HepG2 (cell line): ENCODE data around the gene PLEKHG5. TPM values are rescaled to one million over a fixed set of nuclear protein-coding genes. Genes with fewer than 3 reads are reported as not detected.

Source experiments
- ATAC-seq: fragments of 200-7000 bp; cut with Tn5 transposase; 3 replicates; pipeline ENCODE4 v1.9.1; 2020; ENCODE audit warnings: mild to moderate bottlenecking, moderate library complexity
- BruUV-seq: library from RNA; stranded (reverse); fragments of 400-500 nt; replicated peaks from 2 replicates; lab custom pipeline; 2021; lab: Mats Ljungman, UMichigan
- CTCF ChIA-PET: fragments of 300-600 bp; formaldehyde crosslinking; extraction: SDS; loops from one replicate; lab custom pipeline; 2021; ENCODE audit warnings: low total read pairs, inconsistent platforms, low intra/inter-chr PET ratio; lab: Yijun Ruan, JAX
- POLR2A ChIA-PET: fragments of 350-600 bp; sonication (Branson Sonifier 250); formaldehyde crosslinking; loops from one replicate; lab custom pipeline; 2020; ENCODE audit warnings: antibody characterized with exemption, inconsistent platforms; lab: Yijun Ruan, JAX
- DNase-seq: peaks from one replicate; pipeline ENCODE4 v3.0.0-alpha.2; 2015; ENCODE audit warnings: low spot score
- FAIRE-seq: peaks from 3 replicates; lab custom pipeline; 2011; peaks lifted over from hg19 to GRCh38; lab: Jason Lieb, UNC
- H2AFZ ChIP-seq: one replicate; pipeline ENCODE4 v1.6.1; 2011; ENCODE audit warnings: low read length, inconsistent platforms
- H3K27ac ChIP-seq: fragments of 300-600 bp; 3 replicates; pipeline ENCODE4 v1.8.0; 2011; ENCODE audit warnings: mixed run types, mild to moderate bottlenecking, mixed read lengths, low read length, inconsistent platforms; ENCODE audit not compliant: insufficient read depth; ENCODE audit errors: extremely low read length
- H3K27me3 ChIP-seq, 2 experiments: fragments of 200-600 bp in 1 of 2; 2 replicates in 1 of 2; 3 replicates in 1 of 2; pipeline versions ENCODE4 v1.6.0 to v1.8.0; 2011; ENCODE audit warnings: low read length in 2 of 2, mild to moderate bottlenecking in 2 of 2, moderate library complexity in 2 of 2, inconsistent platforms in 1 of 2; ENCODE audit not compliant: insufficient read depth in 2 of 2, control insufficient read depth in 1 of 2
- H3K36me3 ChIP-seq, 2 experiments: fragments of 200-600 bp in 1 of 2; replicated peaks in 1 of 2; 2 replicates in 1 of 2; 3 replicates in 1 of 2; pipeline versions ENCODE4 v1.5.1 to v1.8.0; 2011; ENCODE audit warnings: low read length in 2 of 2, inconsistent platforms in 1 of 2; ENCODE audit not compliant: insufficient read depth in 2 of 2, control insufficient read depth in 1 of 2
- H3K4me1 ChIP-seq: 2 replicates; pipeline ENCODE4 v1.5.1; 2012; ENCODE audit warnings: low read length, inconsistent platforms; ENCODE audit not compliant: insufficient read depth
- H3K4me2 ChIP-seq: 2 replicates; pipeline ENCODE4 v1.6.0; 2011; ENCODE audit warnings: low read depth, low read length, inconsistent platforms
- H3K4me3 ChIP-seq, 3 experiments: fragments of 200-600 bp in 1 of 3; sonication (generic), shearing (Covaris generic) in 1 of 3; replicated peaks in 1 of 3; 2 replicates each; pipeline ENCODE4 v1.5.1; 2011 to 2016; ENCODE audit warnings: low read length in 3 of 3, inconsistent platforms in 2 of 3, low read depth in 2 of 3, mild to moderate bottlenecking in 2 of 3, control low read depth in 1 of 3, mixed read lengths in 1 of 3; ENCODE audit not compliant: insufficient read depth in 1 of 3
- H3K79me2 ChIP-seq: one replicate; pipeline ENCODE4 v1.6.1; 2011; ENCODE audit warnings: low read length, inconsistent platforms; ENCODE audit not compliant: insufficient read depth
- H3K9ac ChIP-seq: 2 replicates; pipeline ENCODE4 v1.6.0; 2011; ENCODE audit warnings: mild to moderate bottlenecking, low read depth, low read length, inconsistent platforms; ENCODE audit not compliant: insufficient read depth
- H3K9me3 ChIP-seq: 2 replicates; pipeline ENCODE4 v1.5.1; 2012; ENCODE audit warnings: mild to moderate bottlenecking, low read length
- H4K20me1 ChIP-seq: 2 replicates; pipeline ENCODE4 v1.6.0; 2011; ENCODE audit warnings: inconsistent platforms, mild to moderate bottlenecking, low read length, moderate library complexity; ENCODE audit not compliant: insufficient read depth
- GLMP ChIP-seq: sonication (generic); formaldehyde crosslinking; IDR thresholded peaks from 2 replicates; pipeline ENCODE4 v1.9.0; 2021; ENCODE audit warnings: missing genetic modification reagents, mild to moderate bottlenecking, borderline replicate concordance
- JUNB ChIP-seq: sonication (generic); formaldehyde crosslinking; IDR thresholded peaks from 2 replicates; pipeline ENCODE4 v1.8.0; 2022; ENCODE audit warnings: missing genetic modification reagents, mild to moderate bottlenecking, borderline replicate concordance
- KLF13 ChIP-seq: sonication (generic); formaldehyde crosslinking; IDR thresholded peaks from 2 replicates; pipeline ENCODE4 v1.4.0; 2020; ENCODE audit warnings: mild to moderate bottlenecking, missing genetic modification reagents
- MEIS1 ChIP-seq: sonication (generic); formaldehyde crosslinking; IDR thresholded peaks from 2 replicates; pipeline ENCODE4 v1.9.0; 2021; ENCODE audit warnings: mild to moderate bottlenecking, missing genetic modification reagents, moderate library complexity, borderline replicate concordance
- PCBP1 ChIP-seq: fragments of 200-400 bp; formaldehyde crosslinking; IDR thresholded peaks from 2 replicates; pipeline ENCODE4 v1.6.1; 2017; ENCODE audit warnings: mild to moderate bottlenecking, low read depth, low read length, borderline replicate concordance
- SNAPC2 ChIP-seq: sonication (generic); formaldehyde crosslinking; IDR thresholded peaks from 2 replicates; pipeline ENCODE4 v1.8.1; 2022; ENCODE audit warnings: mild to moderate bottlenecking, missing genetic modification reagents
- TOE1 ChIP-seq: sonication (generic); formaldehyde crosslinking; IDR thresholded peaks from 2 replicates; pipeline ENCODE4 v1.4.0; 2020; ENCODE audit warnings: mild to moderate bottlenecking, missing genetic modification reagents
- USF2 ChIP-seq, 2 experiments: sonication (generic) in 1 of 2; formaldehyde crosslinking in 1 of 2; IDR thresholded peaks; 2 replicates each; pipeline versions ENCODE4 v1.5.1 to v1.6.1; 2011 to 2020; ENCODE audit warnings: borderline replicate concordance in 1 of 2, low read depth in 1 of 2, low read length in 1 of 2, mild to moderate bottlenecking in 1 of 2, missing genetic modification reagents in 1 of 2, moderate library complexity in 1 of 2
- ZNF10 ChIP-seq: sonication (generic); formaldehyde crosslinking; IDR thresholded peaks from 2 replicates; pipeline ENCODE4 v1.4.0; 2020; ENCODE audit warnings: mild to moderate bottlenecking, low read depth, missing genetic modification reagents, borderline replicate concordance
- ZNF143 ChIP-seq: sonication (generic); formaldehyde crosslinking; IDR thresholded peaks from 2 replicates; pipeline ENCODE4 v1.4.0; 2020; ENCODE audit warnings: missing genetic modification reagents
- ZNF337 ChIP-seq: sonication (generic); formaldehyde crosslinking; IDR thresholded peaks from 2 replicates; pipeline ENCODE4 v1.5.1; 2020; ENCODE audit warnings: missing genetic modification reagents, low read depth, mild to moderate bottlenecking, borderline replicate concordance
- ZNF512 ChIP-seq: sonication (generic); formaldehyde crosslinking; IDR thresholded peaks from 2 replicates; pipeline ENCODE4 v1.4.0; 2020; ENCODE audit warnings: mild to moderate bottlenecking, missing genetic modification reagents
- WGBS: methylation state at CpG from one replicate; pipeline ENCODE4 v1.1.6; 2017; ENCODE audit warnings: low lambda C conversion rate; 5-methylcytosine and 5-hydroxymethylcytosine counted together
- in situ Hi-C: cut with HindIII; loops from 2 replicates; pipeline ENCODE4 v1.10.0; 2017; ENCODE audit warnings: low pct_unique_long_range_greater_than_20kb; ENCODE audit not compliant: extremely low pct_ligation_motif_present
- intact Hi-C: fragments of 100-400 bp; cut with micrococcal nuclease; formaldehyde crosslinking; loops from one replicate; pipeline ENCODE4 v1.10.0; 2022; ENCODE audit not compliant: unreplicated experiment
- polyA plus RNA-seq, 8 experiments: library from polyadenylated mRNA; depleted of rRNA in 3 of 8; stranded (reverse) in 7 of 8; unstranded in 1 of 8; fragments of >200 nt; fragmentation: Illumina TruSeq in 4 of 8; extraction: Trizol in 4 of 8; gene quantifications; 2 replicates each; pipeline versions ENCODE4 v1.2.1 to v1.2.3, GENCODE V29; 2011 to 2016; ENCODE audit warnings: low read depth in 4 of 8, missing spikeins in 1 of 8, mixed read lengths in 1 of 8; ENCODE audit not compliant: insufficient read depth in 1 of 8
- total RNA-seq, 5 experiments: library from RNA; depleted of rRNA; stranded (reverse); fragments of >200 nt; fragmentation: Illumina TruSeq; extraction: Trizol; gene quantifications; 2 replicates each; pipeline ENCODE4 v1.2.3, GENCODE V29; 2016; ENCODE audit warnings: low read depth in 1 of 5

PLEKHG5 gene
- total and polyA plus RNA-seq, 2 of the 13 experiments (the other 11 are each of a cell fraction or from before 2014, with no cell fraction given): 1.9 to 3.5 TPM

- H3K27me3 ChIP-seq: no peaks in the 10 kb centered on the region
- no TSS peak for BruUV-seq
- H2AFZ ChIP-seq: no peak overlapping the region
- no peak overlapping the region for H3K9ac ChIP-seq
- no peaks in the 10 kb centered on the region for H3K79me2 ChIP-seq
- no peak overlapping the region for H3K4me3 ChIP-seq
- H3K4me2 ChIP-seq: no peak overlapping the region
- H4K20me1 ChIP-seq: no peaks in the 10 kb centered on the region
- no peaks in the 10 kb centered on the region for H3K9me3 ChIP-seq
- H3K4me1 ChIP-seq: peaks cover 24% of the 10 kb centered on the region
- POLR2A ChIA-PET: no interaction called here
- TF ChIP-seq SNAPC2 (CRISPR knock-in tag) (no peak), ZNF337 (no peak), TOE1 (CRISPR knock-in tag) (no peak), PCBP1 (0 out of 2 replicates have a peak, but pooled peaks have one; percentile 10)
- intact Hi-C loops (no loop called here), in situ Hi-C loops (no loop called here)
- ATAC-seq (no peak), FAIRE-seq (no peak), DNase-seq (no peak)
- H3K27ac ChIP-seq: no peak overlapping the region
- CTCF ChIA-PET: no interaction called here
- no peaks in the 10 kb centered on the region for H3K36me3 ChIP-seq
- WGBS: 86% methylated on average over 7 of the region's 33 CpGs
Measured at GRCh38 chr1:6473974-6474814, 17.3 kb downstream of the PLEKHG5 start.

DNA sequence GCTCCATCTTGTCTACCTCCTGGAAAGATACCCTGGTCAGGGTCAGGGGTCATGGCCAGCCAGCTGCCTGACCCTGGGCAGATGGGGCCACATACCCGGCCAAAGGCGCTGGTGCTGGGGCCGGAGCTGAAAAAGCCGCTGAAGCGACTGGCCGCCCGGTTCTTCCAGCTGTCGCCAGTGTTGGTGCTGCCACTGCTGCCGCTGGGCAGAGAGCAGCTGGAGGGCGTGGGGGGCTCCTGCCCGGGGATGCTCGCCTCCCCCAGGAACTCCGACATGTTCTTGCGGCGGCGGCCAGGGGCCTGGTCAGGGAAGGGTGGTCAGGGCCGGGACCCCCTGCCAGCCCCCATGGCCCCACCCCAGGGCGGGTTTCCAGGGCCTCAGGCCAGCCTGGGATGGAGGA is 18.3 kb downstream of the PLEKHG5 start:
- FAIRE-seq (no peak), ATAC-seq (no peak), DNase-seq (no peak)
- H3K27ac ChIP-seq: no peak overlapping the region
- H3K4me3 ChIP-seq: no peak overlapping the region
- no peak overlapping the region for H2AFZ ChIP-seq
- H3K9me3 ChIP-seq: no peaks in the 10 kb centered on the region
- no peaks in the 10 kb centered on the region for H3K79me2 ChIP-seq
- intact Hi-C loops (no loop called here), in situ Hi-C loops (no loop called here)
- no peak overlapping the region for H3K9ac ChIP-seq
- H3K4me1 ChIP-seq: peaks cover 24% of the 10 kb centered on the region
- no TSS peak for BruUV-seq
- WGBS: 89% methylated on average over 7 of the region's 18 CpGs
- H4K20me1 ChIP-seq: no peaks in the 10 kb centered on the region
- POLR2A ChIA-PET: interaction anchor here (1.5 kb wide), 1 partner anchor 22 kb away, joined by 4 read pairs; no protein-coding TSS in a partner anchor
- CTCF ChIA-PET: interaction anchor here (0.8 kb wide), 1 partner anchor 28 kb away, joined by 3 read pairs; no protein-coding TSS in a partner anchor
- H3K4me2 ChIP-seq: no peak overlapping the region
- H3K36me3 ChIP-seq: no peaks in the 10 kb centered on the region
- H3K27me3 ChIP-seq: no peaks in the 10 kb centered on the region
- TF ChIP-seq ZNF143 (CRISPR knock-in tag) (no peak), USF2 (IDR thresholded peaks at IDR 0.05; ENCODE audit: low read depth, low read length) (no peak), USF2 (CRISPR knock-in tag; IDR thresholded peaks at IDR 0.05; ENCODE audit: borderline replicate concordance) (no peak), GLMP (CRISPR knock-in tag) (no peak), MEIS1 (no peak), ZNF10 (no peak), JUNB (CRISPR knock-in tag) (no peak), KLF13 (CRISPR knock-in tag) (no peak), ZNF512 (no peak)
